ENCODE data around the gene SH3BGRL2. TPM values are rescaled to one million over a fixed set of nuclear protein-coding genes. Genes with fewer than 3 reads are reported as not detected.

Gene SH3BGRL2
- total RNA-seq, 1 experiment from 2014 or later: 11.8 TPM

DNA sequence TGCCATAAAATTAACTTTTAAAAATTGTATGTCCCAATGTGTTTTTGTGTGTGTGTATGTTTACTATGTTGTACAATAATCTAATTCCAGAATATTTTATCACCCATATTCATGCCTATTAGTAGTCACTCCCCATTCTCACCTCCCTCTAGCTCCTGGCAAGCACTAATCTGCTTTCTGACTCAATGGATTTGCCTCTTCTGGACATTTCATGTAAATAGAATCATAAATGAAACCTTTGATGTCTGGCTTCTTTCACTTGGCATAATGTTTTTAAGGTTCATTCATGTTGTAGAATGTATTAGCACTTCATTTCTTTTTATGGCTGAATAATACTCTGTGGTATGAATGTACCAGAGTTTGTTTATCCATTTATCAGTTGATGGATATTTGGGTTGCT is 15.4 kb downstream of the SH3BGRL2 start:
- no peak overlapping the region for H2BK12ac ChIP-seq (ENCODE audit: insufficient read length, low read depth, low read length)
- no peak overlapping the region for H2BK120ac ChIP-seq (ENCODE audit: low read depth, low read length, poor library complexity, severe bottlenecking)
- no peak overlapping the region for H2BK20ac ChIP-seq (ENCODE audit: low read depth, low read length, poor library complexity, severe bottlenecking)
- H4K5ac ChIP-seq (ENCODE audit: insufficient read length, low read depth, low read length): no peak overlapping the region
- no peak overlapping the region for H3K56ac ChIP-seq (ENCODE audit: insufficient read length, low read depth, low read length)
- H3K14ac ChIP-seq (ENCODE audit: insufficient read depth, low read length): no peak overlapping the region
- Mint-ChIP-seq H3K9me3 (no peaks in the 10 kb centered on the region), H3K4me3 (no peak overlapping the region), H3K27ac (no peak overlapping the region), H3K27me3 (ENCODE audit: low read depth) (no peaks in the 10 kb centered on the region; the same call in 1 of the 2 replicates), H3K36me3 (ENCODE audit: insufficient read depth in 1 of 3, low read depth in 3 of 3) (no peaks in the 10 kb centered on the region; a peak in 2 of 7 replicates), H3K4me1 (peaks cover 23 to 31% of the 10 kb centered on the region in 2 experiments)
- H4K8ac ChIP-seq (replicated peaks; ENCODE audit: insufficient read length, low read depth, low read length): no peak overlapping the region
- H3K18ac ChIP-seq (ENCODE audit: insufficient read length, low read depth, low read length): no peak overlapping the region
- H3K4me1 ChIP-seq (ENCODE audit: insufficient read depth, low read length): peaks cover 4% of the 10 kb centered on the region; the same call in 1 of the 2 replicates
- peaks cover under 1% of the 10 kb centered on the region for H3K79me1 ChIP-seq (ENCODE audit: insufficient read depth, low read depth, low read length, poor library complexity, severe bottlenecking)
- no peaks in the 10 kb centered on the region; the same call in 1 of the 2 replicates for H3K27me3 ChIP-seq (ENCODE audit: insufficient read depth, low read length)
- no peak overlapping the region for H3K9ac ChIP-seq (ENCODE audit: extremely low read depth, insufficient read length, low read length)
- no peak overlapping the region for H3K4ac ChIP-seq (ENCODE audit: low read depth, low read length)
- H2AFZ ChIP-seq (ENCODE audit: low read length): no peak overlapping the region
- no peak overlapping the region for H3K4me2 ChIP-seq (ENCODE audit: insufficient read depth, insufficient read length, low read length)
- no peak overlapping the region for H4K91ac ChIP-seq (ENCODE audit: insufficient read length, low read depth, low read length)
- H3T11ph ChIP-seq (ENCODE audit: low read length): no peak overlapping the region
- H3K23ac ChIP-seq (ENCODE audit: insufficient read length, low read depth, low read length): no peak overlapping the region
- no peak overlapping the region for H3K27ac ChIP-seq (ENCODE audit: insufficient read length, low read depth, low read length)
- TF ChIP-seq, protein P1, sequence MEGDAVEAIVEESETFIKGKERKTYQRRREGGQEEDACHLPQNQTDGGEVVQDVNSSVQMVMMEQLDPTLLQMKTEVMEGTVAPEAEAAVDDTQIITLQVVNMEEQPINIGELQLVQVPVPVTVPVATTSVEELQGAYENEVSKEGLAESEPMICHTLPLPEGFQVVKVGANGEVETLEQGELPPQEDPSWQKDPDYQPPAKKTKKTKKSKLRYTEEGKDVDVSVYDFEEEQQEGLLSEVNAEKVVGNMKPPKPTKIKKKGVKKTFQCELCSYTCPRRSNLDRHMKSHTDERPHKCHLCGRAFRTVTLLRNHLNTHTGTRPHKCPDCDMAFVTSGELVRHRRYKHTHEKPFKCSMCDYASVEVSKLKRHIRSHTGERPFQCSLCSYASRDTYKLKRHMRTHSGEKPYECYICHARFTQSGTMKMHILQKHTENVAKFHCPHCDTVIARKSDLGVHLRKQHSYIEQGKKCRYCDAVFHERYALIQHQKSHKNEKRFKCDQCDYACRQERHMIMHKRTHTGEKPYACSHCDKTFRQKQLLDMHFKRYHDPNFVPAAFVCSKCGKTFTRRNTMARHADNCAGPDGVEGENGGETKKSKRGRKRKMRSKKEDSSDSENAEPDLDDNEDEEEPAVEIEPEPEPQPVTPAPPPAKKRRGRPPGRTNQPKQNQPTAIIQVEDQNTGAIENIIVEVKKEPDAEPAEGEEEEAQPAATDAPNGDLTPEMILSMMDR (conservative IDR thresholded peaks at IDR 0.05): no peak
- DNase-seq: no peak
- H4K20me1 ChIP-seq (ENCODE audit: control insufficient read depth, insufficient read depth, insufficient read length): no peaks in the 10 kb centered on the region
- no peaks in the 10 kb centered on the region for H3K9me3 ChIP-seq (ENCODE audit: control insufficient read depth, low read depth, low read length)
- no peaks in the 10 kb centered on the region for H3K79me2 ChIP-seq (ENCODE audit: insufficient read depth, low read length)
- no peak overlapping the region for H2BK5ac ChIP-seq (ENCODE audit: insufficient read length, low read length)
- no peak overlapping the region for H2BK15ac ChIP-seq (ENCODE audit: low read depth, low read length)
- no peaks in the 10 kb centered on the region for H3K23me2 ChIP-seq (ENCODE audit: insufficient read length, low read depth, low read length, poor library complexity, severe bottlenecking)
- no peak overlapping the region for H2AK5ac ChIP-seq (ENCODE audit: insufficient read length, low read length)

All from H9 (cell line).